ENCODE data around the gene FGF9.

GRCh38 chr13:21707586-21707985, 36.7 kb downstream of the FGF9 start:
- TF ChIP-seq POLR2AphosphoS5 (IDR thresholded peaks at IDR 0.05; ENCODE audit: low read depth, low read length) = no peak
- no peak for TF ChIP-seq POLR2A (IDR thresholded peaks at IDR 0.05; ENCODE audit: low read depth, low read length)
